ENCODE data around the gene XXYLT1.

GRCh38 chr3:195186041-195186709 is 84.8 kb downstream of the XXYLT1 start:
- TF ChIP-seq CTCF (IDR thresholded peaks at IDR 0.05) = no peak
- no peak for TF ChIP-seq POLR2A (IDR thresholded peaks at IDR 0.05)
- TF ChIP-seq POLR2AphosphoS5 (IDR thresholded peaks at IDR 0.05; ENCODE audit: insufficient read depth in 1 of 2, low read depth in 1 of 2) = no peak

Measured in vagina (tissue), 2 donors.